ENCODE data around the gene SH3RF3. TPM values are rescaled to one million over a fixed set of nuclear protein-coding genes. Genes with fewer than 3 reads are reported as not detected.

Gene SH3RF3
- total and polyA plus RNA-seq, 8 donors, result 7.0 to 11.1 (median 8.3) TPM

DNA sequence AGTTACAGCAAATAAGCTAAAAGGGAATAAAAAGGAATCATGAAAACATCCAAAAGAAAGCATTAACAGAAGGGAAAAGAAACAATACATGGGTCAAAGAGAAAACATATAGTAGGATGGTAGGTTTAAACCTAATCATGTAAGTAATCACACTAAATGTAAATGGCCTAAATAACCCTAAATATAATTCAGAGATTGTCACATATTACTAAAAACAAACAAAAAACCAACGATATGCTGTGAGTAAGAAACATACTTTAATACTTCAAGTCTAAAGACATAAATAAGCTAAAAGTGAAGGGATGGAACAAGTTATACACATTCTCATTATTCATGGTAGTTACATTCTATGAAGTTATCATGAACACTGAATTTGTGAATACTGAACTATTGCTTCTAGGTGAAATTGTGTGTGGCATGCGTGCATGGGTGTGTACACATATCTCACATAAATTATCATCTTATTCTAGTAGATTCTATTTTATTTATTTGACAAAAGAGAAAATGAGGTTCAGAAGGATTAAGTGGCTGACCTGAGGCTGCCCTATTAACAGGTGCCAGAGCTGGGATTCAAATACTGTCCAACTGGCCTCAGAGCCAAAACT is 313.8 kb downstream of the SH3RF3 start:
- no peaks in the 10 kb centered on the region for H3K4me1 ChIP-seq
- peaks cover 0 to 45% of the 10 kb centered on the region in 2 donors for H3K9me3 ChIP-seq
- H3K27ac ChIP-seq, result no peak overlapping the region
- no peaks in the 10 kb centered on the region for H3K27me3 ChIP-seq
- no peak overlapping the region for H3K4me3 ChIP-seq
- intact Hi-C loops (cut with DNase I), result no loop called here
- H3K36me3 ChIP-seq, result peaks cover 0 to 7% of the 10 kb centered on the region in 2 donors
- DNase-seq, result no peak
- TF ChIP-seq, protein P1, sequence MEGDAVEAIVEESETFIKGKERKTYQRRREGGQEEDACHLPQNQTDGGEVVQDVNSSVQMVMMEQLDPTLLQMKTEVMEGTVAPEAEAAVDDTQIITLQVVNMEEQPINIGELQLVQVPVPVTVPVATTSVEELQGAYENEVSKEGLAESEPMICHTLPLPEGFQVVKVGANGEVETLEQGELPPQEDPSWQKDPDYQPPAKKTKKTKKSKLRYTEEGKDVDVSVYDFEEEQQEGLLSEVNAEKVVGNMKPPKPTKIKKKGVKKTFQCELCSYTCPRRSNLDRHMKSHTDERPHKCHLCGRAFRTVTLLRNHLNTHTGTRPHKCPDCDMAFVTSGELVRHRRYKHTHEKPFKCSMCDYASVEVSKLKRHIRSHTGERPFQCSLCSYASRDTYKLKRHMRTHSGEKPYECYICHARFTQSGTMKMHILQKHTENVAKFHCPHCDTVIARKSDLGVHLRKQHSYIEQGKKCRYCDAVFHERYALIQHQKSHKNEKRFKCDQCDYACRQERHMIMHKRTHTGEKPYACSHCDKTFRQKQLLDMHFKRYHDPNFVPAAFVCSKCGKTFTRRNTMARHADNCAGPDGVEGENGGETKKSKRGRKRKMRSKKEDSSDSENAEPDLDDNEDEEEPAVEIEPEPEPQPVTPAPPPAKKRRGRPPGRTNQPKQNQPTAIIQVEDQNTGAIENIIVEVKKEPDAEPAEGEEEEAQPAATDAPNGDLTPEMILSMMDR (IDR thresholded peaks at IDR 0.05), result no peak
- no peak for ATAC-seq

- no peak for ATAC-seq
- Histone ChIP-seq H3K4me1 (no peaks in the 10 kb centered on the region), H3K27me3 (no peaks in the 10 kb centered on the region), H3K36me3 (peaks cover 0 to 7% of the 10 kb centered on the region in 2 donors), H3K9me3 (peaks cover 0 to 45% of the 10 kb centered on the region in 2 donors), H3K4me3 (no peak overlapping the region), H3K27ac (no peak overlapping the region)
- intact Hi-C loops (cut with DNase I), result no loop called here
- TF ChIP-seq, protein P1 (IDR thresholded peaks at IDR 0.05), result no peak
- DNase-seq, result no peak
Observed at GRCh38 chr2:109444916-109445315, 315.9 kb downstream of the SH3RF3 start.

- Histone ChIP-seq H3K4me3 (no peak overlapping the region), H3K27me3 (no peaks in the 10 kb centered on the region), H3K36me3 (peaks cover 0 to 7% of the 10 kb centered on the region in 2 donors), H3K9me3 (peaks cover 0 to 37% of the 10 kb centered on the region in 2 donors), H3K27ac (no peak overlapping the region), H3K4me1 (no peaks in the 10 kb centered on the region)
- DNase-seq (peak in 1 of 4 donors; percentile 25), ATAC-seq (no peak)
- TF ChIP-seq, protein P1 (IDR thresholded peaks at IDR 0.05), result no peak
- intact Hi-C loops (cut with DNase I), result no loop called here
Observed at GRCh38 chr2:109446278-109447131, 317.5 kb downstream of the SH3RF3 start.

DNA sequence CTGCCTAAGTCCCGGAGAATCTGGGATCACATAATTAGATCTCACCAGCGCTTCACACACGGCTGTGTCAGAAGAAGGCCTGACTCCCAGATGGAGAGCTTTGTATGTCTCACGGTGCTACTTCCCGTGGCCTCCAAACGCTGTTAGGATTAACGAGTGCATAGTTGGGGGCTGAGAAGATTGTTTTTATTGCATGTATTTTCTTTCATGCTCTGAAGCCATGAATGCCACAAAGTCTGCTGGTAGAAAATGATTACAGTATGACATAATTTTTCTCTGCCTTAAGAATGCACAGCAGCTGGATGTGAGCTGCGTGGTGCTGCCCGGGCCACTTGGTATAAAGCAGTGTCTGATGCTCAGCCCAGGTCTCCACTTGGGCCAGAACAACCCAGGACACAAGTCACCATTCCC is 318.3 kb downstream of the SH3RF3 start:
- DNase-seq, result peak in 1 of 4 donors; percentile 30
- intact Hi-C loops (cut with DNase I), result no loop called here
- H3K4me1 ChIP-seq, result no peaks in the 10 kb centered on the region
- H3K9me3 ChIP-seq, result peaks cover 0 to 30% of the 10 kb centered on the region in 2 donors
- H3K27ac ChIP-seq, result no peak overlapping the region
- ATAC-seq, result no peak
- no peaks in the 10 kb centered on the region for H3K27me3 ChIP-seq
- TF ChIP-seq, protein P1 (IDR thresholded peaks at IDR 0.05), result no peak
- no peak overlapping the region for H3K4me3 ChIP-seq
- H3K36me3 ChIP-seq, result peaks cover 0 to 7% of the 10 kb centered on the region in 2 donors

- ATAC-seq, result no peak
- Histone ChIP-seq H3K9me3 (peaks cover 0 to 25% of the 10 kb centered on the region in 2 donors), H3K27ac (no peak overlapping the region), H3K4me1 (no peaks in the 10 kb centered on the region), H3K27me3 (no peaks in the 10 kb centered on the region), H3K36me3 (peaks cover 0 to 5% of the 10 kb centered on the region in 2 donors), H3K4me3 (no peak overlapping the region)
- no peak for DNase-seq
- TF ChIP-seq, protein P1 (IDR thresholded peaks at IDR 0.05), result no peak
- intact Hi-C loops (cut with DNase I), result no loop called here
Observed at GRCh38 chr2:109447776-109448175, 318.8 kb downstream of the SH3RF3 start.
